ENCODE results near the gene BATF. TPM values are rescaled to one million over a fixed set of nuclear protein-coding genes. Genes with fewer than 3 reads are reported as not detected.
"Not testable (repeated sequence)": the region's sequence is repeated elsewhere in the genome, so short reads cannot be mapped to it uniquely, and the experiment has no call there.

Gene BATF, protein sequence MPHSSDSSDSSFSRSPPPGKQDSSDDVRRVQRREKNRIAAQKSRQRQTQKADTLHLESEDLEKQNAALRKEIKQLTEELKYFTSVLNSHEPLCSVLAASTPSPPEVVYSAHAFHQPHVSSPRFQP
- not detected in 2 replicates for total RNA-seq (2014; rRNA removed; shearing (Covaris generic))

DNA sequence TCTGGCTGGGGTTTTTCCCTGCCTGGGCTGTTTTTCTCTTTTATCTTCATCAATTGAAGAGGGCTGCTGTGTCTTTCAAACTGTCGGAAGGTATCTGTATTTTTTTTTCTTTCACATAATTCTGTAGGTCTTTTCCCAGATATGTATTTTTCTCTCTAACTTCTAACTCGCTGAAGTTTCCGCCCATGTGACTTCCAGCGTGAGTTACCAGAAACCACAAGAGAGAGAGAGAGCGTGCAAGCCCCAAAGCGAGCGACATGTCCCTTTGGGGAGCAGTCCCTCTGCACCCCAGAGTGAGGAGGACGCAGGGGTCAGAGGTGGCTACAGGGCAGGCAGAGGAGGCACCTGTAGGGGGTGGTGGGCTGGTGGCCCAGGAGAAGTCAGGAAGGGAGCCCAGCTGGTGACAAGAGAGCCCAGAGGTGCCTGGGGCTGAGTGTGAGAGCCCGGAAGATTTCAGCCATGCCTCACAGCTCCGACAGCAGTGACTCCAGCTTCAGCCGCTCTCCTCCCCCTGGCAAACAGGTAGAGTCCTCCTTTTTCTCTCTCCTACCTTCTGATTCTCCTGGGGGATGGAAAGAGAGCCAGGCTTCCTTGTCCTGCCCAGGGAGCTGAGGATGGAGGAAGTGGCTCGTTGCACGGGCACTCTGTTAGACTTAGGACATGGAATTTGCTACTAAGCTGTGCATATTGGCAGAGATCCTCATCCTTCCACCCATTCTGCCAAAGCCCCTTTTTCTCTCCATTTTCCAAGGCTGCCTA, at the start of gene BATF:
BATF (plus strand) TSS at position 246 of the 759 bp plus-strand sequence; CDS start at position 460, 214 bp downstream.
- no peak for DNase-seq (ENCODE audit: low spot score)

DNA sequence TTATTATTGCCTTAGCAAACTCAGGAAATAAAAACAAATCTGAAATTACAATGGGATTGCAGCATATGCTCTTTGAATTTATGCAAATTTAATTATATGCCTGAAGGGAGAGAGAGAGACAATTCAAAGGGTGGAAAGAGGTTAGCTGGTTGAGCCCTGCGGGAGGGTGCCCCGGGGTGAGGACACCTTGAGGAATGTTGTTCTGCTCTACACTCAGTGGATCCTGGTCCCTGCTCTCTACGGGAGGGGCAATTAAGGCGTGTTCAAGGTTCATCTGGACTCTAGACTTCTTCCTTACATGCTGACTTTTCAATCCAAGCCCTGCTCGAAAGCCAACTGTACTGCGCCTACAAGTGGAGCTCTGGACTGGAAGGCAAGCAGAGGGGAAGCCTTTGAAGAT, 48.1 kb upstream of the BATF start:
- DNase-seq (ENCODE audit: low spot score): not testable (repeated sequence)

DNA sequence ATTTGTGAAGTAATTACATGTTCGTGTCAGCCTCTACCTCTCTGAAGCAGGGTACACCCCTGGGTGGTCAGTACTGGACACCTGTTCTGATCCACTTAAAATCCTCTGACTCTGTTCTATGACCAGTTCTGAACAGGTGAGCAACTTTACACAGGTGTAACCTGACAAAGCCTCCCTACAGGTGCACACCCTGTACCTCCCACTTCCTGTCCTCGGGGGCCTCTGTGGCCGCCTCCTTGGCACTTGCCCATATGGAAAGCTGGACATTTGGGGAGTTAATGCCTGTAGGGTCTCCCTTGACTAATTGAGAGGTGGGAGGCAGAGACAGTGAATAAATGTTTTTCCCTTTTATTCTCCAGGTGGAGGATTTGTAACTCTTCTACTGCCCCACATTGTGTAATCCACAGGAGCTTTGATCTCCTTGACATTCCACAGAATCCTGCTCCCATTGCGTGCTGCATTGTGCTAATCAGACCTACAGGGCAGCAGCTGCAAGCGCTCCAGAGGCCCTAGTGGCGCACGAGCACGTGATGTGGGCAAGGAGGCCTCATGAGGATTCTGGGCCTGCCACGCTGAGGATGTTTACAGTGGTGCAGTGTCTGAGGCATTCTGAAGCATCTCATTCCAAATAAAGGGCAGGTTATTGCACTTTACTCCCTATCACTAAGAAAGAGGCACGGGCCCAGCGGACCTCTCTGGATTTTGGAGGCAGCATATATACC, 45.8 kb upstream of the BATF start:
- DNase-seq (ENCODE audit: low spot score): no peak

DNA sequence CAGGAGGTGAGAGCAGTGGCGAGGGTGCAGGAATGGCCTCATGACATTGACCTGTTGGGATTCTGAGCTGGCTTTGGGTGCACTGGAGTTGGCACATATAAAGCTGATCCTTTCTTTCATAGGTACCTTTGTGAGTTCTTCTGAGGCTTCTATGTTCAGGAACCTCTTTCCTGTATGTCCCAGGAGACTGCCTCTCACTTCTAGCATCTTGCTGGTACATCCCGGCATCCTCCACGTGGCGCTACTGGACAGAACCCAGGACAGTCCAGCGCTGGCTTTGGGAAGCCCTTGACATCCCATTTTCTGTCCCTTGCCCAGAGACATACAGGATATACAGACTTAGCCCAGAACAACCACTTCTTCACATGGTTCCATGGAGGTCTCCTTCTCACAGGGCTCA, 44.4 kb upstream of the BATF start:
- DNase-seq (ENCODE audit: low spot score): no peak

DNA sequence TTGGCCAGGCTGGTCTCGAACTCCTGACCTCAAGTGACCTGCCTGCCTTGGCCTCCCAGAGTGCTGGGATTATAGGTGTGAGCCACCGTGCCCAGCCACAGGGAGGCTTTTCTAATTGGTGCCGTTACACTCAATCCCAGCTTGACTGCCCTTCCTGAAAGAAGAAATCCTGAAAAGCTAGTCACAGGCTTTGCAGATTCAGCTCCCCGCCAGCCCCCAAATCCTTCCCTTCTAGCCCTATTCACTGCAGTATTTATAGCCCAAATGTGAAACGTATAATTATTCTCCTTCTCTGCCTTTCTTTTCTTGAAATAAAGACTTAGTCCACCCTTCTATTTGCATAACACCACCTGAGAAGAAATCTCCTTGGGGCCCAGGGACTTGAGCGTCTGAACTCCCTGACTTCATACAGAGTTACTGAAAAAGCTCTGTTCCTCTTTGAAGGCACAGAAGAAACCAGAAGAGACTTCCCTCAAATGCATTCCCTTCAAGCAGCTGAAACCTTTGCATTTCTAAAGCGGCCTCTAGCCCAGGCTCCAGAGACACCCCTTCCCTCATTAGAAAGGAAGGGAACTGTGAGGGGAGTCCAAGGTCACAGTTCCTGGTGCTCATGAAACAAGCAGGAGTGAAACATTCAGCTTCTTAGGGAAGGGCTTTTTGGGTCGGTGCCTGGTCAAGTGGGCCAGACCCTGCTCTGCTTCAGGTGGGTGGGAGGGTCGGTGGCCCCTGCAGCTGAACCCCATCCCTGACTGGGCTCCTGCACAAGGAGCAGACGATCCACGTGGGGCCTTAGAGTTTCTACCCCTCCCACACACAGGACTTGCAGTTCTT, 42.3 kb upstream of the BATF start:
- DNase-seq (ENCODE audit: low spot score): no peak

DNA sequence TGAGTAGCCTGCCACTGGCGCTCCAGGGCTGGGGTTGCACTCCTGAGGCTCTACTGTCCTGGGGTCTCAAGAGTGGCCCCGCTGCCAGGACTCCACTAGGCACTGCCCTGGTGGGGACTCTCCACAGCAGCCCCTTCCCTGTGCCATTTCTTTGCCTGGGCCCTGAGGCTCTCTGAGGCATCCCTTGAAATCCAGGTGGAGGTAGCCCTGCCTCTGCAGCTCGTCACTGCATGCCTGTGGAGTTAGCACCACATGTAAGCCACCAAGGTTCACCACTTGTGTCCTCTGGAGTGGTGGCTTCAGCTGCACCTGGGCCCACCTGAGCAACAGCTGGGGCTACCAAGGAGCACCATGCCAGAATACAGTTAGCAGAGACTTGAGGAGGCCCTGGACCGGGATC, 39.9 kb upstream of the BATF start:
- DNase-seq (ENCODE audit: low spot score): no peak

DNA sequence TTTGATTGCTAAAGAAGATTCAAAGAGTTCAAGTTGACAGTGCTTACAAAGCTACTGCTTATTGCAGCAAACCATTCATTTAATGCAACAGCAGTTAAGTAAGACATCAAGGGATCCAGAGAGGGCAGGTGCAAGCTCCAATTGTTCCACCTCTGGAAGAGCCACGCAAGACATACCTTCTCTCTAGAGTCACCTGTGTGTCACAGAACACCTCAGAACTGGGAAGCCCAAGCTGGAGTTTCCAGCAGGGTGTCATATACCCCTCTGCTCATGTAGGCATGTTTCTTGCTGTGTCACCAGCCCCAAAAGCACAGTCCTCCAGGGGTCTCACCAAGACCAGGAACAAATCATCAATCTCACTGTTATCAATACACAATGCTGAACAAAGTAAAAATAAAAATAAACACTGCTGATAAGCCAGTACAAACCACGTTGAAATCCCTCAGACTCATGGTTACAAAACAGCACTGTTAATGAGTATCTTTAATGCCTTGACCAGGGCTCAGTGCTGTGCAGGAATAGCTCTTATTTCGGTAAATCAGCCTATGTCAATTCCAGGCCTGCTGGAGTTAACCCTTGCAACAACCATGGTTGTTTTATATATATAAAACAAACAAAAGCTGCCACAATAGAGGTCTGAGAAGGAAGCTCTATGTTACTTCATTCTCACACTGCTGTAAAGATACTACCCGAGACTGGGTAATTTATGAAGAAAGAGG, 37.4 kb upstream of the BATF start:
- no peak for DNase-seq (ENCODE audit: low spot score)

DNA sequence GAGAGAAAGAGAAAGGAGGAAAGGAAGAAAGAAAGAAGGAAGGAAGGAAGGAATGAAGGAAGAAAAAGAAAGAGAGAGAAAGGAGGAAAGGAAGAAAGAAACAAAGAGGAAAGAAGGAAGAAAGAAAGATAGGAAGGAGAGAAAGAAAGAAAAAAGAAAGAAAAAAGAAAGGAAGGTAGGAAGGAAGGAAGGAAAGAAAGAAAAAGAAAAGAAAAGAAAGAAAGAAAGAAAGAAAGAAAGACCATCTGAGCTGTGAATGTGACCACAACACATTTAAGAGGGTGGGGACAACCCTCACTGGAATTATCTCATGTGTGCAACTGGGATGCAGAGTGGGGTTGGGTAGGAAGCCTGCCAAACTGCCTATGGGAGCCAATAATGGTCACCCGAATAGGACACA, 36.0 kb upstream of the BATF start:
- DNase-seq (ENCODE audit: low spot score): no peak

DNA sequence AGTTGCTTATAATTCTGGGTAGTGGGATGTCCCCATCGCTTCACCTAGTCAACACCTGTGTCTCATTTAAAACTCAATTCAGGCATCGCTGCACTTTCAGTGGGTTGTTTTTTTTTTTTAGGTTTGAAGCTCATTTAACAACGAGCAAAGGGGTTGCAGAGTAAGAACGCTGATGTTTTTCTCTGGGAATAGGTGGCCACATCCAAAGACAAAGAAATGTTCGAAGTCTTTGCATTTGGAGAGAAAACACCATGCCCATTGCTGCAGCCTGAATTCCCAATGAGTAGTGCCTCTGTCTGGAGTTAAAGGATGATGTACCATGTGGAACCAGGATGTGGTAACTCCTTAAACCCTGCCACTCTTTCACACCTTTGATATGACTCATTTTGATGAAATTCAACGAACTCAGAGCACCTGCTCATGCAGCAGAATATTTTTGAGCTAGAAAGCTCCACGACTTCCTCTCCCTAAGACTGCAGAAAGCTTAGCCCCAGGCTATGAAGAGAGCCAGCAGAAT, 35.1 kb upstream of the BATF start:
- peak; percentile 10 for DNase-seq (ENCODE audit: low spot score)

DNA sequence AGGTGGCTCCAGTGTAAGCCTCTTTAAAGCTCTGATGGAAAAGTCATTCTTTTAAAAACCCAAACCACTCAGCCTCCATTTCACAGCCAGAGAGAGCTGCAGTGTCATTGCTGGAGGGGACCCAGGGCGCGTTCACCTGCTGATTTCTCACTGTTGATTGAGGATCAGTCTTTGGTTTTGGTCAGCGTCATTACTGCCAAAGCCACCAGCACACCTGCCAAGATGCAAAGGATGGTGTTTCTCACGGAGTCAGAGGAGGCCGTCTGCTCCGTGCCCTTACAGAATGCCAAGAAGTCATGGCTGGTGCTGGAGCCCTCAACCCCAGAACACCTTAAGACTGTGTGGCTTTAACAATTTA, 32.8 kb upstream of the BATF start:
- DNase-seq (ENCODE audit: low spot score): no peak

DNA sequence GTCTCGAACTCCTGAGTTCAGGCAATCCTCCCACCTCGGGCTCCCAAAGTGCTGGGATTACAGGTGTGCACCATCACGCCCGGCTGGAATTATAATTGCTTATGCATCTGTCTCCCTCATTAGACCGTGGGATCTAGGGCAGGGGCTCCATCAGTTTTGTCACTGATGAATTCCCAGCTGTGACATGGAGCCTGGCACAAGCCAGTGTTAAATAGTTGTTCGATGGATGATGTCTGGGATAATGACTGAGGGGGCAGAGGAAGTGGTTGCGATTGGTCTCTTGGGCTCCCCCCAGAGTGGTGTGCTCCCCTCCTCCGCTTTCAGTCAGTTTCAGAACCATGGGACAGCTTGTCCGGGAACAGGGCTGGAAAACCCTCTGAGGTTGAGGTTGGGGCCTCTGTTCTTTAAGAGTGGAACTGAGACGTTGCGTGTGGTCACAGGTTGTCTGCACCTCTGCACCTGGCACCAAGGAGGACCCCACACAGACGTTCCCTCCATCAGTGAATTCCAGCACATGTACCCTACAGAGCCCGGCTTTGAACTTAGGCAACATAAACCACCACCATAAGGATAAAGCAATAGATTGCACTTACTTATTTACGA, 30.8 kb upstream of the BATF start:
- no peak for DNase-seq (ENCODE audit: low spot score)

DNA sequence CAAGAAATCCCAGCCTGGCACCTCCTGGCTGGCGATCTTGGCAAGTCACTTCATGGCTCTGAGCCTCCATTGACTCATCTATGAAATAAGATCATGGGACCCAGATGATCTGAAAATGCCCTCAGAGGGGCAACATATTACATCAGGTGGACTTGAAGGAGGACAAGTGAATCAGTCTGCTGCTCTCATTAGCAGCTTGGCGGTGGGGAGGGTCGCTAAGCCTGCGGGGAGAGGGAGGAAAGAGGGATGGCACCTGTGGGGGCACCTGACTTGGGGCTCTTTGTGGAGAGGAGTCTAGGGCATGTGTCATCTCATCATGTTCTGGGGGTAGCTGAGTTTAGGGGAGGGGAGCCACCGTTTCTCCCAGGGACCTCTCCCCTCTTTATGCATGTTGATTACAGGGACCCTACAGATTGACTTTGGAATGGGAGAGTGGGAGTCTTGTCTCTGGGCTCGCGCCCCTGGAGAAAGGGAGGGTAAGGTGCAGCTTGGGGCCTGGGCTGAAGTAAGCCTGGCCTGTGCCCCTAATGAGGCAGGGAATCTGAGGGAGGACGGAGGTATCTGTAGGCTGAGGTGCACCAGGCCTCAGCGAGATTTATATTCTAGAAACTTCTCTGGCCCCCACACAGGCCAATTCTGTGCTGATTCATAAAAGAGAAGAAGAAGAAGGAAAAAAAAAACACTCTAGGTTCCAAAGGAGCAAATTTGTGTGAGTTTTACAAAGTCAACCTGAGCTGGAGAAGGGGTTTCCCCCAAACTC, 29.3 kb upstream of the BATF start:
- no peak for DNase-seq (ENCODE audit: low spot score)

DNA sequence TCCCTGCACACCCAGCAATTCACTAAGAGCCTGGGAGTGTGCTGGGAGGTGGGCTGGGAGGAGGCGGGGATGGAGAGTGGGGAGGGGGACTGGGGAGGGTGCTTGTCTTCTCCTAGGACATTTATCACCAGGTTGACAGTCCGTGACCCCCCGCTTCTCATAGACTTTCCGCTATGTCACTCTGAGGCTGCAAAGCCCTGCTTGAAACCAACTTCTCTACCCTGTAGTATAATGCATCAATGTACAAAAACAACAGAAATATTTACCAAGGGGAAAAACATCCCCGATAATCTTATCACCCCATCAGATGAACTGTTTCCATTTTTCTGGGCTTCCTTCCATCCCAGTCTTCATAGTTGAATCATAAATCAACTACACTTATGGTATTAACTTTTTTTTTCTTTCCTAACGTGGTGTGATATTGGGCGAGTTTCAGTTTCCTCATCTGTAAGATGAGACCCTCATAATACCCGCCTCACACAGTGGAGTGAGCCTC, 28.6 kb upstream of the BATF start:
- DNase-seq (ENCODE audit: low spot score): no peak

DNA sequence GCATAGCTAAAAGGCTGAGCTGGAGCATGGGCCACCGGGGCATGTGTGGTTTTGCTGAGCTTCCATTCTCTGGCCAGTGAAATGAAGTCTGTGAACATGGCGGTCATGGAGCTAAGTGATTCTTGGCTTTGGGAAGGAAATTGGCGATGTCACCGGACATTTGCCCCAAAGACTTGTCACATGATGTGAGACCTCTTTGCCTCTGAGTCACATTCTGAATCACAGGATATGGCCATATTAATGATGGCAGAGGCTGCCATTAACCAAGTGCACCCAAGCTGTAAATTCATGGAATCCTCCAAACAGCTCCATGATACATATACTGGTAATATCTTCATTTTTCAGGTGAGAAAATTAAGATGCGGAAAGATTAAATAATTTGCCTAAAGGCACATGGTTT, 27.4 kb upstream of the BATF start:
- peak; percentile 28 for DNase-seq (ENCODE audit: low spot score)

DNA sequence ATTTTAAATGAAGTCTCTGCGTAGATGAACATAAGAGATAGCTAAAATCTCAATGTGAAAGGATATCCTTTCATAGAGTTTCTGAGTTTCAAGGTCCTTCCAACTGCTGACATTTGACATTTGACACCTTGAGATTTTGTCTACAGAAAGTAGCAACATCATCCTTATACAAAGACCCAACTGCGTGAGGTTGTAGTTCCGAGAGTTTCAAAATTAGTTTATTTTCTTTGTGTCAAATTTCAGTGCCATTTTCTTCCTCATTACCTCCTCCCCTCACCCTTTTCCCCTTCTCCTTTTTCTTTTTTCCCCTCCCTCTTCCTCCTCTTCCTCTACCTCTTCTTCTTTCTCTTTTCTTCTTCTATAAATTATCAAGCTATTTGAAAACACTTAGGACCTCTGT, 26.9 kb upstream of the BATF start:
- no peak for DNase-seq (ENCODE audit: low spot score)

DNA sequence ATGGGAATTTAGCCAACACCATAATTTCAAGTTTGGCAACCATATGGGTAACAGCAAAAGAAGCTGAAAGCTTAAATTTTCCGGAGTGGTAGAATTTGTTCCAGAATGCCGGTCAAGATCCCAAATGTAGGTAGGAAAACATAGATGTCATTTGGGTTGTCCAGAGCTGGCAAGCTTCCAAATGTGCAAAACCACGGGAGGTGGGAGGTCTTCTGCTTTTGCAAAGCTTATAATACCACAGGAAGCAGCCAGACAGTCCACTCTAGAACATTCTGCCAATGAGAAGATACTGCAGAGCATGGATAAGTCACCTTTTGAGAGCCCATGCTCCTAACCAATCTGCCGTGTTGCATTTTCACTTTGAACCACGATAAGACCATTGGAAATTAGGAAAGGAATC, 26.4 kb upstream of the BATF start:
- DNase-seq (ENCODE audit: low spot score): no peak

DNA sequence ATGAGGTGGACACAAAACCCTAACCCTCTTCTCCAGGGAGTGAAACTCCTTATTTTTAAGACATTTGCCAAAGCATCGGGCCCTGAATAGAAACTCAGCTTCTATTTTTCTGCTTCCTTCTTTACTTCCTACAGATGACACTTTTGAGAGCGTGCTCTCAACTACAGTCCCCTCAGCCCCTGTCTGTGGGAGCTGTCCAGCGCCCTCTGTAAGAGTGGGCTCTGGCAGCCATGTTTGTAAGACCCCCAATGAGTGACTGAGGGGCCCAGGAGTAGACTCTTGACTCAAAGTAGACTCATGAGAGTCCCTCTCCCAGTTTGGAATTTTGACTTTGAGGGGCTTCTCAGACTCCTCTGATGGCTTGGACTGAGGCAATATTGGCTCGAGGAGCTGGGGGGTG, 25.5 kb upstream of the BATF start:
- DNase-seq (ENCODE audit: low spot score): no peak

DNA sequence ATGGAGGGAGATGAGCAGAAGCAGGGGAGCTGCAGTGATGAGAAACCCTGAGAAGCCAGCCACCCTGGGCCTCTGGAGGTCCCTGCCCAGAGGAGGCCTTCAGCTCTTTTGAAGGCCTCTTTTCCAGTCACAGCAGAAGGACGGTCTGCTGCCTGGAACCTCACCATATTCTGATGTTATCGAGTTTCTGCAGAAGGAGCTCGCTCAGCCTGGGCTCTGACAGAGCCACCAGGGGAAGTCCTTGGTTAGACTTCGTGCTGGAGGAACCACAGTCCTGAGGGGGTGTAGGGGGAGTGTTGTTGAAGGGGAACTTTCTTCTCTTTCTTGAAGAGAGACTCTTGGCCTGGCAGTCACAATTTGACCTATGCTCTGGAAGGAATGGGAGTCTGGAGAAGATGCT, 25.1 kb upstream of the BATF start:
- no peak for DNase-seq (ENCODE audit: low spot score)

DNA sequence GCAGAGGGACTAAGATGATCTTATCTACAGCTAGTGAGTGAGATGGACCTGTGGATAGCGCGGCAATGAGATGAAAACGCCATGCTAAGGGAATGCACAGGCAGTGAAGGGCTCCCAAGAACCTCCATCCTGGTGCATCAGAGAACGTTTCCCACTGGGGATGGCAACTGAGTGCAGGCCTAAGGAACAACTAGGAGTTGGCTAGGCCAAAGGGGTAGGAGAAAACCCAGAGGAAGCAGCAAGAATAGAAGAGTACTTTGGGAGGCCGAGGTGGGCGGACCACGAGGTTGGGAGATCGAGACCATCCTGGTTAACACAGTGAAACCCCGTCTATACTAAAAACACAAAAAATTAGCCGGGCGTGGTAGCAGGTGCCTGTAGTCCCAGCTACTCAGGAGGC, 24.6 kb upstream of the BATF start:
- no peak for DNase-seq (ENCODE audit: low spot score)
